Measurements from ENCODE around the gene PLAC1.

DNA sequence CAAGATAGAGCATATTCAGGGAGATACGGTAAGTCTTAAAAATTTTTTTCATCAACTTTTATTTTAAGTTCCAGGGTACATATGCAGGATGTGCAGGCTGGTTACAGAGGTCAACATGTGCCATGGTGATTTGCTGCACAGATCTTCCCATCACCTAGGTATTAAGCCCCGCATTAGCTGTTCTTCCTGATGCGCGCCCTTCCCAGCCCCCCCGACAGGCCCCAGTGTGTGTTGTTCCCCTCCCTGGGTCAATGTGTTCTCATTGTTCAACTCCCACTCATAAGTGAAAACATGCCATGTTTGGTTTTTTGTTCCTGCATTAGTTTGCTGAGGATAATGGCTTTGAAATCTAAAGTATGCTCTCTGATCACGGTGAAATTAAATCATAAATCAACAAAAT is 134.1 kb downstream of the PLAC1 start:
- TF ChIP-seq CTCF (conservative IDR thresholded peaks at IDR 0.05; ENCODE audit: low read depth, low read length): no peak
- no peak for TF ChIP-seq FOS (IDR thresholded peaks at IDR 0.05; ENCODE audit: low read depth, low read length)
- TF ChIP-seq, protein P1, sequence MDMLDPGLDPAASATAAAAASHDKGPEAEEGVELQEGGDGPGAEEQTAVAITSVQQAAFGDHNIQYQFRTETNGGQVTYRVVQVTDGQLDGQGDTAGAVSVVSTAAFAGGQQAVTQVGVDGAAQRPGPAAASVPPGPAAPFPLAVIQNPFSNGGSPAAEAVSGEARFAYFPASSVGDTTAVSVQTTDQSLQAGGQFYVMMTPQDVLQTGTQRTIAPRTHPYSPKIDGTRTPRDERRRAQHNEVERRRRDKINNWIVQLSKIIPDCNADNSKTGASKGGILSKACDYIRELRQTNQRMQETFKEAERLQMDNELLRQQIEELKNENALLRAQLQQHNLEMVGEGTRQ (IDR thresholded peaks at IDR 0.05; ENCODE audit: low read depth, low read length): no peak
- no peak for TF ChIP-seq CEBPB (IDR thresholded peaks at IDR 0.05; ENCODE audit: low read depth, low read length)
- TF ChIP-seq MXI1 (IDR thresholded peaks at IDR 0.05; ENCODE audit: borderline replicate concordance, low read depth, low read length): no peak
- TF ChIP-seq POLR2A (IDR thresholded peaks at IDR 0.05; ENCODE audit: low read depth, low read length): no peak
- TF ChIP-seq MAZ (IDR thresholded peaks at IDR 0.05; ENCODE audit: borderline replicate concordance, low read depth, low read length): no peak
- TF ChIP-seq RAD21 (IDR thresholded peaks at IDR 0.05; ENCODE audit: low read length): no peak

Data from IMR-90 (cell line).